ENCODE measurements around the gene ZMIZ2.
"Not testable (repeated sequence)": the region's sequence is repeated elsewhere in the genome, so short reads cannot be mapped to it uniquely, and the experiment has no call there.

The ZMIZ2 gene

DNA sequence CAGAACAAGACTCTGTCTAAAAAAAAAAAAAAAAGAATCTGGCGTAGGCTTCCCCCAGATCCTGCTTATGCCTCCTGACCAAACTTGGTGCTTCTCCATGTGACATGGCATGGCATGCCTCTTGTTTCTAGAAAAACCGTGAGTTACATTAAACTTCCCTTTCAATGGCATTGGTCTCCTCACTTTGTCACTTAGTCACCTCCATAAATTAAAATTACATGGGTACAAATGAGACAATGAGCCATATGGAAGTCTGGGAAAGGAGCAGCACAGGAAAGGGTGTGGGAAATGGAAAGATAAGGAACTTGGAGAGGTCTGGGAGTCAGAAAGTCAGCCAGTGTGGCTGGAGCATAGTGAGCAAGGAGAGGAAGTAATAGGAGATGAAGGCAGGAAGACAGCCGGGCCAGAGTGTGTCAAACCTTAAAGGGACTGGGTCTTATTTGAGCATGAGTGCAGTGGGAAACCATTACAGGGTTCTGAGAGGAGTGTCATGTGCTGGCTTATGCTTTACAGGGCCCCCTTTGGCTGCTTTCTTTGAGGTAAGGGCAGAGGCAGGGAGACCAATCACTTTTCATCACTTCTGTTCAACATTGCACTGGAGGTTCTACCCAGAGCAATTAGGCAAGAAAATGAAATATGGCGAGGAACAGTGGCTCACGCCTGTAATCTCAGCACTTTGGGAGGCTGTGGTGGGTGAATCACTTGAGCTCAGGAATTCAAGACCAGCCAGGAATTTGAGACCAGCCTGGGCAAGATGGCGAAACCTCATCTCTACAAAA is 21.3 kb upstream of the ZMIZ2 start:
- DNase-seq: no peak

DNA sequence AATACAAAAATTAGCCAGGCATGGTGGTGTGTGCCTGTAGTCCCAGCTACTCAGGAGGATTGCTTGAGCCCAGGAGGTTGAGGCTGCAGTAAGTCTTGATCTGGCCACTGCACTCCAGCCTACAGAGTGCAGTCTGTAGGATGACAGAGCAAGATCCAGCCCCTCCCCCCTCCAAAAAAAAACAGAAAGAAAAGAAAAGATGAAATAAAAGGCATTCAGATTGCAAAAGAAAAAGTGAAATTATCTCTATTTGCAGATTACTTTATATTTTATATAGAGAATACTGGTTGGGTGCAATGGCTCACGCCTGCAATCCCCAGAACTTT is 20.7 kb upstream of the ZMIZ2 start:
- DNase-seq: no peak

DNA sequence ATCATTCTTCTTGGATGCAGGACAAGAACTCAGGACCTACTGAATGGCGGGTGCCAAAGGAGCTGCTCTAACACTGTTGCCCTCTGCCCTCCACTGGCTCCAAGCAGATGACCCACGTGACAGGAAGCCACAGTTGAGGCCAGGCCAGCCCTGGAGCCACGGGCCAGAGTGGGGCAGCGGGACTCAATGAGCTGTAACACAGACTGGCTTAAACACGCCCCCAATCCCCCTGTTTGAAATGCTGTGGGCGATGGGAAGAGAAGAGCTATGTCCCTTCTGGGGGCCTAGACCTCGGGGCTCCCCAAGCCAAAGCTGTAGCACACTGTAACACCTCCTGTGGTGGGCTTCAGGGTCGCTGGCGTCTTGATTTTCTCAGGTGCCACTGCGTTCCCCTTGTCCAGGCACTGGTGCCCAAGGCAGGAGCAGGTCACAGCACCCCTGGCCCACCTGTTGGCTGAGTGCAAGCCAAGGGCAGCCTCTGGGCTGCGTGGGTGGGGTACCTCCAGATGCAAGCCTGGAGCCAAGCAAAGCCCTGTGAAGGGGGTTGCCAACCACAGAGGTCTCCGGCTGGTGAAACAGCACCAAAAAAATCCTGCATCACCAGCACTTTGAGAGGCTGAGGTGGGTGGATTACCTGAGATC is 18.6 kb upstream of the ZMIZ2 start:
- DNase-seq: no peak

- not testable (repeated sequence) for DNase-seq
These were observed 15.7 kb upstream of the ZMIZ2 start for GRCh38 chr7:44732971-44733370.

DNA sequence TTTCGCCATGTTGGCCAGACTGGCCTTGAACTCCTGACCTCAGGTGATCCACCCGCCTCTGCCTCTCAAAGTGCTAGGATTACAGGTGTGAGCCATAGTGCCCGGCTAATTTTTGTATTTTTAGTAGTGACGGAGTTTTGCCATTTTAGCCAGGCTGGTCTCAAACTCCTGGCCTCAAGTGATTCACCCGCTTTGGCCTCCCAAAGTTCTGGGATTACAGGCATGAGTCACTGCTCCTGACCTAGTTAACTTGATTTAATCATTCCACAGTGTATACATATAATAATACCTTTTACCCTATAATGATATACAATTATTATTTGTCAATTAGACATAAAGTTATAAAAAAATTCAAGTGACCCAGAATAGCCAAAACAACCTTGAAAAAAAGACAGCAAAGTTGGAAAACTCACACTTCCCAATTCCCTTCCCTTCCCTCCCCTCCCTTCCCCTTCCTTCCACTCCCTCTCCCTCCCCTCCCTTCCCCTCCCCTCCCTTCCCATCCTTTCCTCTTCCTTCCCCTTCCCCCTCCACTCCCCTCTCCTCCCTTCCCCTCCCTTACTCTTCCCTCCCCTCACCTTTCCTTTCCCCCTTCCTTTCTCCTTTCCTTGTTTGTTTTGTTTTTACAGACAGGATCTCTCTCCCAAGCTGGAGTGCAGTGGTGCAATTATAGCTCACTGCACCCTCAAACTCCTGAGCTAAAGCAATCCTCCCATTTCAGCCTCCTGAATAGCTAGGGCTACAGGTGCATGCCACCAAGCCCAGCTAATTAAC is 14.8 kb upstream of the ZMIZ2 start:
- DNase-seq: no peak

DNA sequence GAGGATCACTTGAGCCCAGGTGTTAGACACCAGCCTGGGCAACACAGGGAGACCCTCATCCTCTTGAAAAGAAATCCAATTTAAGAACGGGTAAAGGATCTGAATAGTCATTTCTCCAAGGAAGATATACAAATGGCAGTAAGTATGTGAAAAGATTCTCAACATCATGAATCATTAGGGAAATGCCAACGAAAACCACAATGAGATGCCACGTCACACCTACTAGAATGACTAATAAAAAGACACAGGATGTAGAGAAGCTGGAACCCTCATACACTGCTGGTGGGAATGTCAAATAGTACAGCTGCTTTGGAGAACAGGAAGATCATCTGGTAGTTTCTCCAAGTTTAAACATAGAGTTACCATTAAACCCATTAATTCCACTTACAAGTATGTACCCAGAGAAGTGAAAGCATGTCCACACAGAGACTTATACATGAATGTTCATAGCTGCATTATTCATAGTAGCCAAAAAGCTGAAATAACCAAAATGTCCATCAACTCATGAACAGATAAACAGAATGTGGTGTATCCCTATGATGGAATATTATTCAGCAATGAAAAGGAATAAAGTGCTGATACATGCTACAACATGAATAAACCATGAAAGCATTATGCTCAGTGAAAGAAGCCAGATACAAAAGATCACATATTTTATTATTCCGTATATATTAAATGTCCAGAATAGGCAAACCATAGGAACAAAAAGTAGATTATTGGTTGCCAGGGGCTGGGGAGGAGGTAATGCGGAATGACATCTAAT is 13.1 kb upstream of the ZMIZ2 start:
- DNase-seq: peak; percentile 28

DNA sequence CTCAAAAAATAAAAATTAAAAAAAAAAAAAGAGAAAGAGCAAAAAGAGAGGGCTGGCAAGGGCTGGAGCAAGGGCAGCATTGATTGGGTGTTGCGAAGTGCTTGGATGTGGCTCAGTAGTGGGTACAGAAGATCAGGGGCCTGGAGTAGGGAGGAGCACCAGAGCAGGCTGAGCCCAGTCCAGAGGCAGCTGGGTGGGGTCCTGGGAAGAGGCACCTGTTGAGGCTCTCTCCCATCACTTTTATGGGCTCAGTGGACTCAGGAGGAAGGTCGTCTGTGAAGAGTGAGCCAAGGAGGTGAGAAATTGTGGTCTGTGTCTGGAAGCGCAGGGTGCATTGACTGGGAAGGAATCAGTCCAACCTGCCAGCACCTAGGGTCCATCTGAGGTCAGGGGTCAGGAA is 11.8 kb upstream of the ZMIZ2 start:
- no peak for DNase-seq

GRCh38 chr7:44738051-44738723 is 10.5 kb upstream of the ZMIZ2 start:
- no peak for DNase-seq

DNA sequence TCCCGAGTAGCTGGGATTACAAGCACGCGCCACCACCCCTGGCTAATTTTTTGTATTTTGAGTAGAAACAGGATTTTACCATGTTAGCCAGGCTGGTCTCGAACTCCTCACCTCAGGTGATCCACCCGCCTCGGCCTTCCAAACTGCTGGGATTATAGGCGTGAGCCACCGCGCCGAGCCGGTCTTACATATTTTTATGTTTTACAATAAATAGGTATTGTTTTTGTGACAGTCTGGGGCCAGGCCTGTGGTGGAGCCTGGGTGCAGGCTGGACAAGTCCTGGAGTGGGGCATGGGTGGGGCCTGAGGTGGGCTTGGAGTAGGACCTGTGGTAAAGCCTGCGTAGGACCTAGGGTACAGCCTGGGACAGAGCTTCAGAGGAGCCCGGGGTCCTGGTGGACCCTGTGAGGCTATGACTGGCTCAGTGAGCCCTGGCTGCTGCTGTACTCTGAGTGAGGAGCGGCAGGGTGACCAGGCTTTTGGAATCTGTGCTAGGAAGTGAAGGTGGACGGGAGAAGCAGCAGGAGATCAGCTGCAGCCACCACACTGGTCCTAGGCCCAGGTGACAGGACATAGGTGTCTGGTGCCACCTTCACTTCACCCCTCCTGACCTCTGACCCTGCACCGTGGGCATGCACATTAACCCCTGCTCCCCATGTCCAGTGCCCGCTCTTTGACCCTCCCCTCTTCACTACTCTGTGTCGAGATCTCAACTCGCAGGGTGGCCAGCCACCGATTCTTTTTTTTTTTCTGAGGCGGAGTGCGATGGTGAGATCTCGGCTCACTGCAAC is 9.6 kb upstream of the ZMIZ2 start:
- DNase-seq: no peak

- no peak for DNase-seq
These were observed 8.6 kb upstream of the ZMIZ2 start for GRCh38 chr7:44740055-44740454.

DNA sequence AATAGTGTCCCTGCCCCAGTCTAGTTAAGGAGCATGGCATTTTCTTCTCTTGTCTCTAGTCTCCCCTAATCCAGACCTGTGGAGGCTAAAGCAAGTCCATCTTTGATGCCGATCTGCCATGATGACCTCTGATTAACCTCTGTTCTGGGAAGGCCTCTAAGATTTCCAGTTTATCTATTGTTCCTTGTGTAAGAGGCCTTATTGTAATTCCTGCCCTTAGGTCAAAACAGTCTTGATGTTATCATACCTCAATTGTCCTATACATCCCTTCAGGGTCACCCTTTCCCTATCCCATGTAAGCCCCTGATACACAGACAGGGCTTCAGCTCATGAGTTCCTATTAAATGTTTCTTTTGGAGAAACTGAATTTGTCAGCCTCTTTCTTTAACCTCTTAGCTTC is 4.9 kb upstream of the ZMIZ2 start:
- DNase-seq: no peak

DNA sequence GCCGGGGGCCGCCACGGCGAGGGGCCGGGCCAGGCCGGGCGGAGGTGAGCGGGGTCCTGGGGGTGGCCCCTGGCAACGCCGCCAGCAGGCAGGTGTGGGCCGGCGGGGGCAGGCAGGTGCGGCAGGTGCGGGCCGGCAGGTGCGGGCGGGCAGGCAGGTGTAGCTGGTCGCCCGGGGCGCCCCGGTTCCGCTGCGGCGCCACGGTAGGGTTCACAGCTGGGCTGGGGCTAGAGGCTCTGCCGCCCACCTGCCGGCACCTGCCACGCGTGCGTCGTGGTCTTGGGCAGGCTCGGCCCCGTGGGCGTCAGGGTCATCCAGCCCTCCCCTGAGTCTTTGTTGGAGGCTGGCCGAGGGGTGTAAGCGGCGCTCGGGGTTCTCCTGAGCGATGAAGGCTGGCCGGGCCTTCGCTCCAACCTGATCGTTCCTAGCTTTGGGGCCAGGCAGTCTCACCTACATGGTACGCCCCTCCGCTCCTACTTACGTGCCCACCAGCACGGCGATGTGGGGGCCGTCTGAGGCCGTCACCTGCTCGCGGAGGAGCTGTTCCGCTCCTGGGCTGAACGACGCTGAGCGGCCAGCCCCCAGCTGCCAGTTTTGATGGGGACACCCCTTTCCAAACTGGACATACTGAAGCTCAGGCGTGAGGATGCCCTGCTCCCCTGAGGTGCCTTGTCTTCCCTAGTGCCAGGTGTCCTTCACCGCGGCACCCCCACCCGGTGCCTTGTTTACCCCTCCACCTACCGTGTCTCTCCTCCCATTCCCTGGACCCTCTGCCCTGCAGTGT is 493 bp downstream of the ZMIZ2 start:
- DNase-seq: no peak

- DNase-seq: no peak
These were observed 1.3 kb downstream of the ZMIZ2 start for GRCh38 chr7:44749992-44750391.

- no peak for DNase-seq
These were observed 1.8 kb downstream of the ZMIZ2 start for GRCh38 chr7:44750424-44750823.

- DNase-seq: peak; percentile 37
These were observed 2.4 kb downstream of the ZMIZ2 start for GRCh38 chr7:44750921-44751571.

GRCh38 chr7:44752822-44753221 is 4.2 kb downstream of the ZMIZ2 start:
- DNase-seq: no peak

DNA sequence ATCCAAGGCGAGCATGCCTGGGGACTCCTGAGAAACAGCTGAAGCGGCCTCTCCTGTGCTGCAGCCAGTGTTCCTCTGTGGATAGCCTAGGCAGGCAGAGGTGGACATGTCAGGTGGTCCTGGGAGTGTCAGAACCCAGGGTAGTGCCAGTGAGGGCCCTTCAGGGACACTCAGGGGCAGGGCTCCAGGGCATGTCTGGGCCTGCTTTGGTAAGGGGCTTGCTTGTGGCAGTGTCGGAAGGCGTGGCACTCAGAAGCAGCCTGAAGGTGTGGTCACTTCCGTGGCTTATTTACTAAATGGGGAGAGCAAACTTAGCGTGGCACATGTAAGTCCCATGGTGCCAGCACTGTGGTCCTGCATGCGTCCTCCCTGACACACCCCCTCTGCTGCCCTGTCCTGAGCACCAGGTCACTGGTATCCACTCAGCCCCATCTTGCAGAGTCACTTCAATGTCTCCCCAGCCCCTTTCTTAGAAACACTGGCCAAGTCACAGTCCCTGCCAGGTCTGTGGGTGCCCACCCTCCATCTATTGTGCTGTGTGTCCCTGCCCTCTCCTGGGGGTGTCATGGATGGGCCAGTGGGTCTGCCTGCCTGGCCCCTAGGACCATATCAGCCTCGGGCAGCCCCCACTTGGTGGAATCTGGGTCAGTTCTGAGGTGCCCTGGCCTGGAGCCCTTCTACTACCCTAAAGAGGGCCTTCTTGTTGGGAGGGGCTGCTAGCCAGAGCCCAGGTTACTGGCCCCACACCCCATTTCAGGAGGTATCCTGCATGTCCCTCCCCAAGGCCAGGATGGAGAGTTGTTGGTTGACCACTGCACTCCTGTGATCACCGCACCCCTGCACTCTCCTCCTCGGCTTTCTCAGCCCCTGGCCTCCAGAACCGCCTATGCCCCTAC is 6.4 kb downstream of the ZMIZ2 start:
- DNase-seq: no peak

GRCh38 chr7:44755698-44756627 is 7.3 kb downstream of the ZMIZ2 start:
- no peak for DNase-seq
